Measurements from ENCODE around the gene DIAPH1. TPM values are rescaled to one million over a fixed set of nuclear protein-coding genes. Genes with fewer than 3 reads are reported as not detected.

DIAPH1 gene
- total RNA-seq, 4 donors from 2014 or later = 63.0 to 157 (median 124) TPM

DNA sequence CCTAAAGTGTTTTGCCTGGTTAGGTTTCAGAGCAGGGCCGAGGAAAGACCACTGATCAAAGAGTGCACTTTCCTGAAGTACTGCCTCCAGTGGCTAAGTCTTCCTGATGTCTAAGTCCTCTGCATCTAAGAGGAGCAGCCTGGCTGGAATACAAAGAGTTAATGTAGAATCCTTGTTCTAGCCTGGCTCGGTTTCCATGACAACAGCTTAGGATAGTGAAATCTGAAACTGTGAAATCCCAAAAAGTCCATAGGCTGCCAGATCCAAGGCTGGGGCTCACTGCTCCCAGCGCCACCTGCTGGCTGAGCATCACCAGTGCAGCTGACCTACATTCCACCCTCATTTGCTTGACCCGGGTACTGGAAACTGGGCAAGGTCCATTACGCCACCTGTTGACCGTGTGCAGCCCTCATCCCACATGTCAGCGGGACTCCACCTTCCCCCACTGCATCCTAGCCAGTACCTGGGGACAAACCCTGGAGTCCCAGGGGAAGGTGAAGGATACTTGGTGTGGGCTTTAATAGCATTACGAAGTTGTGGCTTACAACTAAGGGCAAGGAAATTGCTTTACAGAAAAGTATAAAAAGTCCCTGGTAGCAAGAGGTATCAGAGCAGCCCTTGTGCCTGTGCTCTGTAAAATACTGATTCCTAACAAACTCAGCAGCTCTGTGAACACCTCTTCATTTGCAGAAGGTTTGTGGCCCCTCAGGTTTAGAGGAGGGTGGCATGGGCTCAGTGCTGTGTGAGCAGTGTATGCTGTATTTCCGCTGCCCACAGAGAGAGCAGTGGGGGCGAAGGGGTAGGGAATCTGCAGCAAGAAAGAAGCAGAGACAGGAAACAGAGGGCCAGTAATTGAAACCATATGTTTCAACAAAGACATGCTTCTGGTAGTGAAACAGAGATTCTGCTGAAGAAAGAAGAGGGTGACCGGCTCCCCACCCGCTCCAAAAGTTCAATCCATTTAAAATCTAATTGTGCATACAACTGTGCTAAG lies 93.9 kb downstream of the DIAPH1 start:
- no peak for DNase-seq
- peaks cover 30 to 81% (median 53%) of the 10 kb centered on the region in 3 donors for H3K4me1 ChIP-seq
- no peaks in the 10 kb centered on the region for H3K27me3 ChIP-seq
- peak overlapping the region; percentile 53 to 82 (median 74) for H3K27ac ChIP-seq
- 37 to 55% methylated on average over 7 to 12 of the region's 12 CpGs for WGBS, 2 donors
- no peaks in the 10 kb centered on the region for H3K9me3 ChIP-seq
- H3K4me3 ChIP-seq = peak overlapping the region in 1 of 4 donors; percentile 12
- intact Hi-C loops (cut with DNase I) = loop anchor here (5.0 to 10.0 kb wide), 2 partner anchors 32 to 110 kb away; partner anchors contain the start of genes PCDHGA10 and PCDHGB7
- peaks cover 3 to 73% (median 6%) of the 10 kb centered on the region in 3 donors for H3K36me3 ChIP-seq
- no peak for TF ChIP-seq POLR2A (IDR thresholded peaks at IDR 0.05)
- TF ChIP-seq, protein P1, sequence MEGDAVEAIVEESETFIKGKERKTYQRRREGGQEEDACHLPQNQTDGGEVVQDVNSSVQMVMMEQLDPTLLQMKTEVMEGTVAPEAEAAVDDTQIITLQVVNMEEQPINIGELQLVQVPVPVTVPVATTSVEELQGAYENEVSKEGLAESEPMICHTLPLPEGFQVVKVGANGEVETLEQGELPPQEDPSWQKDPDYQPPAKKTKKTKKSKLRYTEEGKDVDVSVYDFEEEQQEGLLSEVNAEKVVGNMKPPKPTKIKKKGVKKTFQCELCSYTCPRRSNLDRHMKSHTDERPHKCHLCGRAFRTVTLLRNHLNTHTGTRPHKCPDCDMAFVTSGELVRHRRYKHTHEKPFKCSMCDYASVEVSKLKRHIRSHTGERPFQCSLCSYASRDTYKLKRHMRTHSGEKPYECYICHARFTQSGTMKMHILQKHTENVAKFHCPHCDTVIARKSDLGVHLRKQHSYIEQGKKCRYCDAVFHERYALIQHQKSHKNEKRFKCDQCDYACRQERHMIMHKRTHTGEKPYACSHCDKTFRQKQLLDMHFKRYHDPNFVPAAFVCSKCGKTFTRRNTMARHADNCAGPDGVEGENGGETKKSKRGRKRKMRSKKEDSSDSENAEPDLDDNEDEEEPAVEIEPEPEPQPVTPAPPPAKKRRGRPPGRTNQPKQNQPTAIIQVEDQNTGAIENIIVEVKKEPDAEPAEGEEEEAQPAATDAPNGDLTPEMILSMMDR (IDR thresholded peaks at IDR 0.05) = peak; percentile 98 to 99 (median 99)

DNA sequence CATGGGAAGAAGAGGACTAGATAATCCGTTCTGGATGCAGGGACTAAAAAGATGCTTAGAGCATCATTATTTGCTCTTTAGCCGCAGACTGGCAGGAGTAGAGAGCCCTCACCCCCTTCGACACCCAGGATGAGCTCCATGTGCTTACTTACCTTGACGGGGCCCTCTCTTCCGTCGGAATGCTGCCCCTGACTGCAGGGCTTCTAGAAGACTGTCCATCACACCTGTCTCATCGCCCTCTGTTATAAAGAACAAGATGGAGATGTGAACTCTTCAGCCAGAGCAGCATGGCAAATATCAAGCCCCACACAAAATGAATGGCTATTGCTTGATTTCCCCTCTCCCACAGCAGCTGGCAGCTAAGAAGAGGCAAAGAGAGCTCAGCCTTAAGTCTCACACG lies 94.8 kb downstream of the DIAPH1 start:
- WGBS, 2 donors = 85 to 98% methylated on average over 8 of the region's 8 CpGs
- Histone ChIP-seq H3K27me3 (no peaks in the 10 kb centered on the region), H3K9me3 (no peaks in the 10 kb centered on the region), H3K4me1 (peaks cover 27 to 81% (median 53%) of the 10 kb centered on the region in 3 donors), H3K36me3 (peaks cover 3 to 70% (median 6%) of the 10 kb centered on the region in 3 donors), H3K27ac (peak overlapping the region in 3 of 4 donors; percentile 73 to 82 (median 75)), H3K4me3 (peak overlapping the region in 1 of 4 donors; percentile 12)
- intact Hi-C loops (cut with DNase I) = loop anchor here (5.0 to 10.0 kb wide), 2 partner anchors 33 to 109 kb away; partner anchors contain the start of genes PCDHGA10 and PCDHGB7
- no peak for DNase-seq
- no peak for TF ChIP-seq POLR2A (IDR thresholded peaks at IDR 0.05)
- TF ChIP-seq, protein P1 (IDR thresholded peaks at IDR 0.05) = no peak

DNA sequence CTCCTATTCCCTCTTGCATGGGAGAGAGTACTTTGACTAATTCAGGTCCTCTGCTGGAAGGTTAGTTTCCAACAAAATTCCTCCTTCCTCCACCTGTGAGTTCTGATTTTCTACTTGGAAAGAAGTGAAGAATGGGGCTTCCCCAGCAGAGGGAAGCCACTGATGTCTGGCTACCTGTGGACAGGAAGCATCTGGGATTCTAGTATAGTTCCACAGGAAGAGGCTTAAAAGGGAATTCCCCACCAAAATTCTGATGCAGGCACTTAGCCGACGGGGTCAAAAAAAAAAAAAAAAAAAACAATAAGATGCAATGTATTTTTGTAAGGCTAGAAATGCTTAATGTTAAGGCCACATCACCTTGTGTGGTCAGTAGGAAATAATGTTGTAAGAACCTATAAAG lies 96.5 kb downstream of the DIAPH1 start:
- TF ChIP-seq POLR2A (IDR thresholded peaks at IDR 0.05) = no peak
- TF ChIP-seq, protein P1 (IDR thresholded peaks at IDR 0.05) = no peak
- 5 to 27% methylated on average over 2 of the region's 2 CpGs for WGBS, 2 donors
- no peaks in the 10 kb centered on the region for H3K27me3 ChIP-seq
- H3K9me3 ChIP-seq = no peaks in the 10 kb centered on the region
- DNase-seq = no peak
- H3K4me1 ChIP-seq = peaks cover 20 to 87% (median 62%) of the 10 kb centered on the region in 3 donors
- peaks cover 3 to 67% (median 3%) of the 10 kb centered on the region in 3 donors for H3K36me3 ChIP-seq
- intact Hi-C loops (cut with DNase I) = loop anchor here (5.0 to 10.0 kb wide), 2 partner anchors 35 to 108 kb away; partner anchors contain the start of genes PCDHGA10 and PCDHGB7
- no peak overlapping the region for H3K4me3 ChIP-seq
- peak overlapping the region; percentile 83 to 95 (median 90) for H3K27ac ChIP-seq

GRCh38 chr5:141521244-141521781 lies 97.5 kb downstream of the DIAPH1 start:
- DNase-seq = no peak
- H3K36me3 ChIP-seq = peaks cover 2 to 67% (median 11%) of the 10 kb centered on the region in 3 donors
- peak overlapping the region; percentile 83 to 95 (median 90) for H3K27ac ChIP-seq
- H3K4me3 ChIP-seq = no peak overlapping the region
- H3K4me1 ChIP-seq = peaks cover 20 to 97% (median 66%) of the 10 kb centered on the region in 3 donors
- WGBS, 2 donors = 7 to 15% methylated on average over 2 of the region's 2 CpGs
- no peaks in the 10 kb centered on the region for H3K9me3 ChIP-seq
- H3K27me3 ChIP-seq = no peaks in the 10 kb centered on the region
- TF ChIP-seq POLR2A (IDR thresholded peaks at IDR 0.05) = no peak
- TF ChIP-seq, protein P1 (IDR thresholded peaks at IDR 0.05) = peak in 1 of 6 experiments; percentile 26
- intact Hi-C loops (cut with DNase I) = loop anchor here (5.0 to 10.0 kb wide), 2 partner anchors 36 to 107 kb away; partner anchors contain the start of genes PCDHGA10 and PCDHGB7
